ENCODE results near the gene FADS2. TPM values are rescaled to one million over a fixed set of nuclear protein-coding genes. Genes with fewer than 3 reads are reported as not detected.

FADS2 gene
- total RNA-seq, 2 experiments from 2014 or later = 0.08 to 0.33 TPM

DNA sequence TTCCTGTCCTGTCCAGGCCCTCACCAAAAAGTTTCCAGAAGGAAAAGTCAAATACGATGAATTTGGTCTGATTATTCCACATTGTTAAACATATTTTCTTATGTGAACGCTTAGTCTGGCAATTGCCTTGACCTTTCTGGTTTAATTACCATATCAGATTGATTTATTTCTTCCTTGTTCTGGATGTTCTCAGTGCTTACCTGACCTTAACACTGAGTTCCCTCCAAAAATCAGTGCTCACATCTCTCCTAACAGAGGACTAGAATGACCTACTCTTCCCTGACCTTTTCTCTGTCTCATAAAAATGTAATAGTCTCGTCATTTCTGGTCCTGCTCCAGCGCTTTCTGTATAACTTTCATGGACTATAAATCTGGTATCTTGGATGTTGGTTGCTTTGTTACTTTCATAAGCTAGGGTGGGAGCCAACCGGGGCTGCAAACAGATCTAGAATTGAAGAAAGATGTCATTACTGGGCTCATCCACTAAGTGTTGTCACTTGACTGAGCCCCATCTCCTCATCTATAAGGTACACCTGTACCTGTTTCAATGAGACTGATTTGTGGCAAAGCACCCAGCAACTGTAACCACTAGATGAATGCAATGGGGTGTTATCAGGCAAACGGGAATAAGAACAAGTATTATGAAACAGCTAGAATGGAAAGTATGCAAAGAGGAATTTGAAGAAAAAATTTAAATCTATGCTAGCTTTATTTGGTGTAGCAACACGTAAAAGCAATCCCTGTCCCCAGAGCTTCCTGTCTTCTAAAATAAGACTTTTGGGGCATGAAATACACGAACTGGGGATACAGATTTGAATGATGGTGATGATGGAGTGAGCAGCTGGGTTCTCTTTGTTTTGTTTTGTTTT is 2.4 kb downstream of the FADS2 start:
- H3K4me3 Mint-ChIP-seq = peak overlapping the region; percentile 16
- Histone ChIP-seq H3K36me3 (ENCODE audit: insufficient read depth, low read length) (no peaks in the 10 kb centered on the region), H3K27me3 (ENCODE audit: control insufficient read depth in 1 of 2, insufficient read depth in 2 of 2, low read length in 2 of 2) (peaks cover 15 to 29% of the 10 kb centered on the region in 2 experiments), H3K9me3 (ENCODE audit: control insufficient read depth in 1 of 2, insufficient read depth in 1 of 2, low read length in 2 of 2) (peaks cover 0 to 11% of the 10 kb centered on the region in 2 experiments), H3K4me1 (ENCODE audit: insufficient read depth, low read length) (peaks cover 47% of the 10 kb centered on the region), H3K27ac (ENCODE audit: low read depth in 1 of 2, low read length in 2 of 2) (no peak overlapping the region), H3K4me3 (ENCODE audit: low read length) (no peak overlapping the region)
- TF ChIP-seq CTCF (IDR thresholded peaks at IDR 0.05) = no peak
- no peak for ATAC-seq (ENCODE audit: poor library complexity)
- intact Hi-C loops (cut with DNase I, micrococcal nuclease) = no loop called here
- ChIA-PET POLR2A (no interaction called here), CTCF (interaction anchor here (1.2 to 3.7 kb wide), 2 partner anchors 14 to 252 kb away, joined by 3 to 18 read pairs; partner anchors contain the start of gene FADS1)
- no peak for DNase-seq
- no peaks in the 10 kb centered on the region for H3K9me3 Mint-ChIP-seq
- no peaks in the 10 kb centered on the region for H3K36me3 Mint-ChIP-seq (ENCODE audit: low read depth)
- no peak overlapping the region for H3K27ac Mint-ChIP-seq
- H3K4me1 Mint-ChIP-seq (ENCODE audit: low read depth) = peaks cover 36% of the 10 kb centered on the region
- H3K27me3 Mint-ChIP-seq = peaks cover 70% of the 10 kb centered on the region

GRCh38 chr11:61832207-61832606 is 4.1 kb downstream of the FADS2 start:
- Histone ChIP-seq H3K9me3 (ENCODE audit: control insufficient read depth in 1 of 2, insufficient read depth in 1 of 2, low read length in 2 of 2) (peaks cover 0 to 11% of the 10 kb centered on the region in 2 experiments), H3K27me3 (ENCODE audit: control insufficient read depth in 1 of 2, insufficient read depth in 2 of 2, low read length in 2 of 2) (peaks cover 15 to 26% of the 10 kb centered on the region in 2 experiments), H3K4me1 (ENCODE audit: insufficient read depth, low read length) (peaks cover 47% of the 10 kb centered on the region), H3K4me3 (ENCODE audit: low read length) (no peak overlapping the region), H3K36me3 (ENCODE audit: insufficient read depth, low read length) (no peaks in the 10 kb centered on the region), H3K27ac (ENCODE audit: low read depth in 1 of 2, low read length in 2 of 2) (no peak overlapping the region)
- Mint-ChIP-seq H3K36me3 (ENCODE audit: low read depth) (no peaks in the 10 kb centered on the region), H3K4me1 (ENCODE audit: low read depth) (peaks cover 32% of the 10 kb centered on the region), H3K27ac (no peak overlapping the region), H3K4me3 (no peak overlapping the region), H3K9me3 (no peaks in the 10 kb centered on the region), H3K27me3 (peaks cover 58% of the 10 kb centered on the region)
- TF ChIP-seq CTCF (IDR thresholded peaks at IDR 0.05) = no peak
- ChIA-PET POLR2A (interaction anchor here (0.6 kb wide), 1 partner anchor 32 kb away, joined by 3 read pairs; no protein-coding TSS in a partner anchor), CTCF (no interaction called here)
- no peak for ATAC-seq (ENCODE audit: poor library complexity)
- intact Hi-C loops (cut with DNase I, micrococcal nuclease) = no loop called here
- DNase-seq = no peak

DNA sequence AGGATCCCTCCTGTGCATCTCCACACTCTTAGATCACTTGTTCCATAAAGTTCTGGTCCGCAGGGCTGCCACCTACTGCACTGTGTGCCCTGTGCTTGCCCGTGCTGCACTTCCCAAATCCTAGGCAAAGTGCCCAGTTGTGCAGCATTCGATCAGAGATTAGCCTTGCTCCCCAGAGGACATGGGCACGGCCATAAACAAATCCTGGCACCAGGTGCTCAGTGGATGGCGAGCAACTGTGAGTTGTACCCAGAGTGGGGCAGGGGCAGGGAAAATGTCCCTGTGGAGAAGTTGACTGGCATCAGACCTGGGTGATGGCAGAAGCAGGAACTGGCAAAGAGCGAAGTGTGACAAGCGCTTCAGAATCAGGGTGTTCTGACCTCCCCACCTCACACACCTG is 4.7 kb downstream of the FADS2 start:
- ChIA-PET POLR2A (no interaction called here), CTCF (no interaction called here)
- H3K9me3 ChIP-seq (ENCODE audit: control insufficient read depth in 1 of 2, insufficient read depth in 1 of 2, low read length in 2 of 2) = peaks cover 0 to 15% of the 10 kb centered on the region in 2 experiments
- H3K27me3 Mint-ChIP-seq = peaks cover 55% of the 10 kb centered on the region
- no peaks in the 10 kb centered on the region for H3K9me3 Mint-ChIP-seq
- H3K4me3 Mint-ChIP-seq = no peak overlapping the region
- DNase-seq (no peak), ATAC-seq (ENCODE audit: poor library complexity) (no peak)
- TF ChIP-seq CTCF (IDR thresholded peaks at IDR 0.05) = no peak
- no peak overlapping the region for H3K4me3 ChIP-seq (ENCODE audit: low read length)
- no peaks in the 10 kb centered on the region for H3K36me3 ChIP-seq (ENCODE audit: insufficient read depth, low read length)
- no peak overlapping the region for H3K27ac Mint-ChIP-seq
- peaks cover 42% of the 10 kb centered on the region for H3K4me1 ChIP-seq (ENCODE audit: insufficient read depth, low read length)
- H3K4me1 Mint-ChIP-seq (ENCODE audit: low read depth) = peaks cover 31% of the 10 kb centered on the region
- peaks cover 15 to 24% of the 10 kb centered on the region in 2 experiments for H3K27me3 ChIP-seq (ENCODE audit: control insufficient read depth in 1 of 2, insufficient read depth in 2 of 2, low read length in 2 of 2)
- intact Hi-C loops (cut with DNase I, micrococcal nuclease) = no loop called here
- no peak overlapping the region for H3K27ac ChIP-seq (ENCODE audit: low read depth in 1 of 2, low read length in 2 of 2)
- no peaks in the 10 kb centered on the region for H3K36me3 Mint-ChIP-seq (ENCODE audit: low read depth)

Measured in CD4-positive, alpha-beta T cell (primary cell).